Fibroblast of the aortic adventitia (primary cell): ENCODE data around the gene NCAPD3. TPM values are rescaled to one million over a fixed set of nuclear protein-coding genes. Genes with fewer than 3 reads are reported as not detected.

Experiments used
- DNase-seq: peaks from one replicate; pipeline ENCODE4 v3.0.0-alpha.2; 2010; ENCODE audit warnings: low read depth
- H3K4me3 ChIP-seq: 2 replicates; pipeline ENCODE4 v1.5.1; 2011; ENCODE audit warnings: low read depth, mild to moderate bottlenecking, control low read depth, low read length, moderate library complexity
- total RNA-seq: library from RNA; depleted of rRNA; stranded (reverse); fragments of >200 nt; gene quantifications from 2 replicates; pipeline ENCODE4 v1.2.3, GENCODE V29; 2012; ENCODE audit warnings: low replicate concordance
- TF ChIP-seq, protein P1 (sequence below): IDR thresholded peaks from 2 replicates; pipeline ENCODE4 v1.5.1; 2011; ENCODE audit warnings: mild to moderate bottlenecking, low read length, control low read depth, inconsistent platforms; ENCODE audit not compliant: insufficient read depth

The NCAPD3 gene
- total RNA-seq, 1 donor: 29.7 TPM

DNA sequence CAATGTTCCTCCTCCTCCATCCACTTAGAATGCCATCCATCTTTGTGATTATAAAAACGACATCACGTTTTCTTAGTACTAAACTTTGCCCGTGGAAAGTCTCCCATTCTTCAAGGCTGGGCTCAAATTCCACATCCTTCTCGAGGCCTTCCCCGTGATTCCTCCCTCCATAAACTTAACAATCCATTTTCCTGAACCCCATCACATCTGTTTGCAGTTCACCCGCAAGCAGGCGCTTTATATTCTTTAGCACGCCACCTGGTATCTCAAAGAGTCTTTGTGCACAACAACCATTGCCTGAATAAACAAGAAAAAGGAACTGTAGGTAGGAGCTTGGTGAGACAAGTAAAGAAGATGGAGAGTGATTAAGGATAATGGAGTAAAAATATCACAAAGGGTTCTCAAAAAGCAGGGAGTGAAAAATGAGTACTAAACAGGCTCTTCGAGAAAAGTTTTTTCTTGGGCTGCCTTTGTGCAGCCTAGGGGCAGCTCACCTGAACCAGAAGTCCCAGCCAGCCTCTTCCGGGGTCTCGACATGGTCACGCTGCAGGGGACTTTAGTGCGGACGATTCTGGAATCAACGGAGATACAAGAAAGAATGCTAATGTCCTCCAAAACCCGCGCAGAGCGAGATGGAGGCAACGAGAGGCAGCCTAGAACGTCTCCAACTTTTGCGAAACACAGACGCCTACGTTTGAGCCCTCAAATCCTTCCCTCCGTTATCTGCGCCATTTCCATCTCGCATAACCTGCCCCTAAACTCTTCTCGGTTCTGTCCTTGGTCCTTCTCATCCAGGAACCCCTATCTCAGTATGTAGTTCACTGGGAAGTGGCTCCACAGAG is 28.8 kb upstream of the NCAPD3 start:
- DNase-seq: no peak
- TF ChIP-seq, protein P1, sequence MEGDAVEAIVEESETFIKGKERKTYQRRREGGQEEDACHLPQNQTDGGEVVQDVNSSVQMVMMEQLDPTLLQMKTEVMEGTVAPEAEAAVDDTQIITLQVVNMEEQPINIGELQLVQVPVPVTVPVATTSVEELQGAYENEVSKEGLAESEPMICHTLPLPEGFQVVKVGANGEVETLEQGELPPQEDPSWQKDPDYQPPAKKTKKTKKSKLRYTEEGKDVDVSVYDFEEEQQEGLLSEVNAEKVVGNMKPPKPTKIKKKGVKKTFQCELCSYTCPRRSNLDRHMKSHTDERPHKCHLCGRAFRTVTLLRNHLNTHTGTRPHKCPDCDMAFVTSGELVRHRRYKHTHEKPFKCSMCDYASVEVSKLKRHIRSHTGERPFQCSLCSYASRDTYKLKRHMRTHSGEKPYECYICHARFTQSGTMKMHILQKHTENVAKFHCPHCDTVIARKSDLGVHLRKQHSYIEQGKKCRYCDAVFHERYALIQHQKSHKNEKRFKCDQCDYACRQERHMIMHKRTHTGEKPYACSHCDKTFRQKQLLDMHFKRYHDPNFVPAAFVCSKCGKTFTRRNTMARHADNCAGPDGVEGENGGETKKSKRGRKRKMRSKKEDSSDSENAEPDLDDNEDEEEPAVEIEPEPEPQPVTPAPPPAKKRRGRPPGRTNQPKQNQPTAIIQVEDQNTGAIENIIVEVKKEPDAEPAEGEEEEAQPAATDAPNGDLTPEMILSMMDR: no peak
- H3K4me3 ChIP-seq: peak overlapping the region; percentile 78

DNA sequence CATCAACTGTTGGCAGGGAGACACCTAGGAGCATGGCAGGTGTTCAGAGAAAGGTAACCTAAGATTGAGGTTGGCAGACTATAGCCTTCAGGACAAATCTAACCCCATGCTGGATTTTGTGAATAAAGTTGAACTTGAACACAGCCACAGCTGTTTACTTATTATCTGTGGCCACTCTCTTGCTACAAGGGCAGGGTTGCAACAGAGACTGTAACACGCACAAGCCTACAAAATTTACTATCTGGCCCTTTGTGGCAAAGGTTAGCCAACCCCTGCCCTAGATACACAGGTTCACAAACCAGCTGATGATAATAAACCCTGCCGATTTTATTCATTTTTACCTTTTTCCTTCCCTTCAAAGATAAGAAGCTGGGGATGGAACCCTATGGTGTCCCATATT is 26.9 kb upstream of the NCAPD3 start:
- TF ChIP-seq, protein P1: no peak
- DNase-seq: no peak
- H3K4me3 ChIP-seq: no peak overlapping the region

DNA sequence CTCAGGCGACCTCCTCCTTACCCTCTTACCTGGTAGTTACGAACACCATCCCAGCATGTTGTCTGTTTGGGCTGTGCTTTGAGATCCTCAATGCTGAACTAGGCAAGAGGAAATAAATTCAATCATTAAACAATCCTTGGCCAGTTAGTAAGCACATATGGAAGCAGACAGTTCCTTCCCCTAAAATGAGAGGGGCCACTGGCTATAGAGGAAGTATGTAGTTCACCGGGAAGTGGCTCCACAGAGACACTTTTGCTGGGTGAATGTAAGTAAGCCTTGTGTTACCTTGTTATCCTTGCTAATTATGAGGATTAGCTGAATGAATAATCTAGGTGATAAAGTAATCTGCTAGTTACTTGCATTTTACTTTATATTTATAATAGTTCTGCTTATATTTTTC is 26.5 kb upstream of the NCAPD3 start:
- DNase-seq: no peak
- TF ChIP-seq, protein P1: no peak
- no peak overlapping the region for H3K4me3 ChIP-seq

DNA sequence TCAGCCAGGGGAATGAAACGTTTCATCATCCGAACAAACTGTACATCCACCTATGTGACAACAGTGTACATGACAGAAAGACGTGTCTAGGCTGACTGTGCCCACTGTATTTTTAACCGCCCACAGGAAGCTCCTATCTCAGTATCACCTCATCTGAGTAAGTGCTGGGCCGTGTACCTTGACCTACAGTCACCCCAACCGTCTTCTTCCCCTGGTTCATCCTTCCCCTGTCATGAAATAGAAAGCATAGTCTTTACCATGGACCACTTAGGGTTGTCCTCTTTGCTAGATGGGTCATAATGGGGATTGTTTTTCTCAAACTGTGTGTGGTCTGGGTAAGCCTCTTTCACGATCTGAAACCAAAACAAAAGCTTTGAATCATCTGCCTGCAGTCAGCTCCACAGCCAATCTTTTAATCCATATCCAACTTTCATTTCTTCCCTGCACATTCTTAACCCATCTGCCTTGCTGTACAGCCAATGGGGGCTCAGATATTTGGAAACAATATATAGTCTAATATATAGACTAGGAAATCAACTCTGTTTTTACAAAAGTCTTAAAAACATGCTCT is 25.2 kb upstream of the NCAPD3 start:
- no peak overlapping the region for H3K4me3 ChIP-seq
- no peak for DNase-seq
- TF ChIP-seq, protein P1: no peak

DNA sequence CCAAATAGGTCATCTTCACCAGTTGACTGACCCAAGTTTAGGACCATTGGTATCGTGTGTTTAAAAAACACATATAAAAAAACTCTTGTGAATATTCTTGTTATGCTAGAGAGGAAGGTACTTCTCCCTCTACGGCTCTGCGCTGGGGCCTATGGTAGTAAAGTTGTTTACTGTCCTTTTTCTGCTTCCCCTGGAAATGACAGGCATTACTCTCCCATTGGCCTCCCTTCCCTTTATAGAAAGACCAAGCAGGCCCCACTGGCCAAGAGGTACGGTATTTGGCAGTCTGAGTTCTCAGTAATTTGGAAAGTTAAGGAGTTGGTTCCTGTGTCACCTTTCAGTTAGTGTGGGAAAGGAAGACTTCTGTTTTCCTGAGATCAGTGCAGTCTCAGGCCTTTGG is 22.9 kb upstream of the NCAPD3 start:
- no peak overlapping the region for H3K4me3 ChIP-seq
- DNase-seq: no peak
- TF ChIP-seq, protein P1: no peak

DNA sequence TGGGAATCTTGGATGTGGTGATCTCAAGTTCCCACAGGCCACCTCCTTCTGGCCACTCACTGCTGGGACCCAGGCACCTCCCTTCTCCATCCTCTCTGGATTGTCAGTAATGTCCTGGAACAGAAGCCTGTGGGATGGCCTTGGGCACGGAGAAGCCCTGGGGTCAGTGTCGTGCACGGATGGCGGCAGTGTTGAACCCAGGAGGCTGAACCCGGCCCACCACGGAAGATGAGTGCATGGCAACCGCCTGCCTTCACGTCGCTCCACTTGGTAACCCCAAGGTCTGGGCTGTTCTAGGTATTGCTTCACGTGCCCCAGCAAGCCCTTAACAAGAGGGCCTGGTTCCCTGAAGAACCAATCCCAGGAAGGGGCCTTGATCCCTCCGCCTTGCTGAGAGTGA is 22.3 kb upstream of the NCAPD3 start:
- TF ChIP-seq, protein P1: no peak
- no peak for DNase-seq
- no peak overlapping the region for H3K4me3 ChIP-seq

DNA sequence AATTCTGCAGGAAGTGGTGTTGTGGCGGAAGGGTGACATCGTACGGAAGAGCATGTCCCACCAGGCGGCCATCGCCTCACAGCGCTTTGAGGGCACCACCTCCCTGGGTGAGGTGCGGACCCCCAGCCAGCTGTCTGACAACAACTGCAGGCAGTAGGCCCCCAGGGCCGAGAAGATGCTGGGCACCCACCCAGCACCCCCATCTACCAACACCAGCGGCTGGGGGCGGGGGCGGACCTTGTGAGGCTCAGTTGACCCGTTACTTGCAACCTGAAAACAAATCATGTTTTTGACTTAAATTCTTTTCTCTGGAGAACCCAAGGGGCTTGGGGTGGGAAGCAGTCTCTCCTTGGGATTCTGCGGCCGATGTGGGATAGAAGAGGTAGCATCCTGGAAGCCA is 21.7 kb upstream of the NCAPD3 start:
- DNase-seq: no peak
- TF ChIP-seq, protein P1: no peak
- no peak overlapping the region for H3K4me3 ChIP-seq
